Activated CD4-positive, alpha-beta T cell treated with anti-CD3 and anti-CD28 coated beads, Interleukin-2, Interleukin-6, amounts not matched to agents 100 ng/mL and 50 ng/mL, durations not matched to agents 16 hours and 8 hours (primary cell): ENCODE data around the gene NOC2L.
"Not testable (repeated sequence)": the region's sequence is repeated elsewhere in the genome, so short reads cannot be mapped to it uniquely, and the experiment has no call there.

Source experiments
- DNase-seq: peaks from one replicate; pipeline ENCODE4 v3.0.0-alpha.2; 2020

Gene NOC2L

GRCh38 chr1:993379-993995, 34.4 kb upstream of the NOC2L start:
- DNase-seq = no peak

- peak; percentile 48 for DNase-seq
These were observed 33.3 kb upstream of the NOC2L start for GRCh38 chr1:992362-992761.

- DNase-seq = no peak
These were observed 32.8 kb upstream of the NOC2L start for GRCh38 chr1:991895-992294.

DNA sequence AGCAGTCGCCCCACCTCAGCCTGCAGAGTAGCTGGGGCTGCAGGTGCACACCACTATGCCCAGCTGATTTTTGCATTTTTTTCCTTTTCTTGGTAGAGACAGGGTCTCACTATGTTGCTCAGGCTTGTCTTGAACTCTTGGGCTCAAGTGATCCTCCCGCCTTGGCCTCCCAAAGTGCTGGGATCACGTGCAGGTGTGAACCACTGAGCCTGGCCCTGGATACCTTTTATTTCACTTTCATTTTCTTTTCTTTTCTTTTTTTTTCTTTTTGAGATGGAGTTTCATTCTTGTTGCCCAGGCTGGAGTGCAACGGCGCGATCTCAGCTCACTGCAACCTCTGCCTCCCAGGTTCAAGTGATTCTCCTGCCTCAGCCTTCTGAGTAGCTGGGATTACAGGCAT, 32.2 kb upstream of the NOC2L start:
- DNase-seq = not testable (repeated sequence)

DNA sequence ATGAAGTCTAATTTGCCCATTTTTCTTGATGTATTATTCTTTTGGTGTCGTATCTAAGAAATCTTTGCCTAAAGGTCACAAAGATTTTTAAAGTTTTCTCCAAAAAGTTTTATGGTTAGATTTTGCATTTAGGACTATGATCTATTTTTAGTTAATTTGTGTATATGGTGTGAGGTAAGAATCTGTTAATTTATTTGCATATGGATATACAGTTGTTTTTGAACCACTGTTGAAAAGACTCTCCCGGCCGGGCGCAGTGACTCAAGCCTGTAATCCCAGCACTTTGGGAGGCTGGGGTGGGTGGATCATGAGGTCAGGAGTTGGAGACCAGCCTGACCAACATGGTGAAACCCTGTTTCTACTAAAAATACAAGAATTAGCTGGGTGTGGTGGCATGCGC, 29.0 kb upstream of the NOC2L start:
- DNase-seq = not testable (repeated sequence)

GRCh38 chr1:985126-985525, 26.1 kb upstream of the NOC2L start:
- DNase-seq = no peak

GRCh38 chr1:984476-984814, 25.4 kb upstream of the NOC2L start:
- DNase-seq = no peak

GRCh38 chr1:983798-984475, 24.9 kb upstream of the NOC2L start:
- peak; percentile 61 for DNase-seq

- no peak for DNase-seq
These were observed 23.8 kb upstream of the NOC2L start for GRCh38 chr1:982765-983436.

- no peak for DNase-seq
These were observed 23.0 kb upstream of the NOC2L start, which contains the start of gene PERM1 for GRCh38 chr1:981955-982558. Gene PERM1, minus strand, starts transcription at chr1:982093. Its CDS starts 1,064 bp downstream, at chr1:981029.

DNA sequence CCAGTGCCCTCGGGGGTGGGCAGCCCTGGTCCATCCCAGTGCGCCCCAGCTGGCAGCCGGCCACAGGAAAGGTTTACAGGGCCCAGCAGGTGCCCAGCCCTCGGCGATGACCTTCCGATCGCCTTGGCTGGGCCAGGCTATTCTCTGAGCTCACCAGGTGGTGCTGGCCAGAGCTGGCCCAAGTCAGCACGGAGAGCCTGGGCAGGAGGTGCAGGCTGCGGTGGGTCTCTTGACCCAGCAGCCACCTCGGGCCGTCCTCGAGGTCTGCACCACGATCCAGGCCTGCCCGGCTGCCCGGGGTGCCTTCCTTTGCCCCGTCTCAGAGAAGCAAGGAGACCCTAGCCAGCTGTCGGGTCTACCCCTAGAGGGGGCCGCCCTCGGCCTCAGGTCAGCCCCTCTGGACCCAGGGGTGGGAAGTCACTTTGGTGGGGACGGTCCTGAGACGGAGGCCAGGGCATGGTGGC, 22.5 kb upstream of the NOC2L start:
- DNase-seq = no peak

DNA sequence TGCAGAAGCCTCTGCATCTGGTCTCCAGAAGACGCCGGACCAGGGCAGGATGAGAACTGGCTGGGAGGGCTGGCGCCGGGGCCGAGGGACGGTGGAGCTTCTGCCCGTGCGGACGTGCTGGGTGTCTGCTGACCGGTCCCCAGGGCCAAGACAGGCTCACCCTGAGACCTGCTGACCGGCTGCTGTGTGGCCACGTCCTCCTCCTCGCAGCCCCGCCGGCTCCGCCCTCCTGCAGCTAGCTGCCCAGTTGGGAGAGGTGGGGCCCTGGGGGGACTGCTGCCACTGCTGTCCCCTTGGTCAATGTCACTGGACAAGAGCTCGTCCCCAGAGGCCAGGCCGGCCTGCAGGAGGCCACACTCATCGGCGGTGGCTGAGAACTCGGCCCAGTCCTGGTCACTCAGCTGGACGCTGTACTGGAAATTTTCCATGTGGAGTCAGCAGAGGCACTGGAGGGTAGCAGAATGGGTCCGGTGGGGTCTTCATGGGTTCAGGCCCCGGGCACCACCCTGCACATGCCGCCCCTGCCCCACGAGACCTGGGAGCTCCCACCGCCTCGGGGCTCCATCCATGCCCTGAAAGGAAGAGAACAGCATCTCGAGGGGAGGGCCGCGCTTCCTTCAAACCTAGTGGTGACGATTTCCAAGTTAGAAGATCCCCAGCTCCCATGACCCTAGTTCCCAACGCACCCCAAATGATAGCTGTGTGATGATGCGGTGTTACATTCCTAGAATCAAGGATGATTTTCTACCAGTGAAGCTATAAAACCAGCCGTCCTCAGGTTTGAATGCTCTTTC, 21.7 kb upstream of the NOC2L start:
- DNase-seq = no peak

DNA sequence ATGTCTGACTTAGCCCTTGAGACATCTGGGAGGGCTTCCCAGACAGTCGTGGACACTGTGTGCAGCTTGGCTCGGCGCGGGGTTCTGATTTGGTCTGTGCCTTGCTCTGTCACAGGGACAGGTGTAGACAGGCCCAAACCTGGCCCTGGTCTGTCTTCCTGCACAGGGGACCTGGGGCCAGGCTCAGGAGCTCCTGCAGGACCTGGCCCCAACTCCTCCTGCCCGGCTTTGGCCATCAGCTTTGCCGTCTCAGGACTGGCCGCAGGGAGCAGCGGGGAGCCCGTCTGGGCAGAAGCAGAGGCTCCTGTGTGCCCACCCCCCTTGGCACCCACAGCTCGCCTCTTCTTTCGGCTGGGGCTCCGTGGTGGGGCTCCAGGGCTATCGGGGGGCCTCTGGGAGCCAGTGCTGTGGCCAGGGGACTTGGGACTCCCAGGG, 21.1 kb upstream of the NOC2L start:
- no peak for DNase-seq

GRCh38 chr1:979744-980072, 20.7 kb upstream of the NOC2L start:
- DNase-seq = no peak

- no peak for DNase-seq
These were observed 20.0 kb upstream of the NOC2L start for GRCh38 chr1:978835-979743.

GRCh38 chr1:978069-978834, 19.2 kb upstream of the NOC2L start:
- no peak for DNase-seq

DNA sequence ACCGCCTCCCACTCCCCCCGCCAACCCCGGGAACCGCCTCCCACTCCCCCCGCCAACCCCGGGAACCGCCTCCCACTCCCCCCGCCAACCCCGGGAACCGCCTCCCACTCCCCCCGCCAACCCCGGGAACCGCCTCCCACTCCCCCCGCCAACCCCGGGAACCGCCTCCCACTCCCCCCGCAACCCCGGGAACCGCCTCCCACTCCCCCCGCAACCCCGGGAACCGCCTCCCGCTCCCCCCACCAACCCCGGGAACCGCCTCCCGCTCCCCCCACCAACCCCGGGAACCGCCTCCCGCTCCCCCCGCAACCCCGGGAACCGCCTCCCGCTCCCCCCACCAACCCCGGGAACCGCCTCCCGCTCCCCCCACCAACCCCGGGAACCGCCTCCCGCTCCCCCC, 17.7 kb upstream of the NOC2L start:
- DNase-seq = not testable (repeated sequence)

- DNase-seq = peak; percentile 56
These were observed 17.0 kb upstream of the NOC2L start for GRCh38 chr1:975896-976683.

DNA sequence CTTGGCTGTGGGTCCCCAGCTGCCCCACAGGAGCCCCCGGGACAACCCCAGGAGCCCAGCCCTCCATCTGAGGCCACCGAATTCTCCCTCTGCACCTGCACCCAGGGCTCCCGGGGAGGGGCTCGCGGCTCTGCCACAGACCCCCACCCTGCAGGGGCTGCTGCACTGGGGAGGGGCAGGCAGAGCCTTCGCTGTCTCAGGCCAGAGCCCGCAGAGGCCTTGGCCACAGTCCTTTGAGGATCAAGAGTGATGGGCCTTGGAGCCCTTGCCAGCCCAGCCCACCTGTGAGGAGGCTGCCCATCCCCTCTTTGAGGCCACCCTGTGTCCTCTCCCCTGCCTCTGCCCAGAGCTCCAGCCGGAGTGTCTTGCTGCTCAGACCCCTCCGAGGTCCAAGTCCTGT, 16.3 kb upstream of the NOC2L start:
- DNase-seq = no peak

GRCh38 chr1:974687-975328, 15.8 kb upstream of the NOC2L start:
- DNase-seq = no peak
